ENCODE measurements around the gene S100PBP.

- TF ChIP-seq ZNF329 (CRISPR knock-in tag; IDR thresholded peaks at IDR 0.05; ENCODE audit: low read depth), result no peak
- TF ChIP-seq KLF16 (CRISPR knock-in tag; IDR thresholded peaks at IDR 0.05), result no peak
- TF ChIP-seq CEBPB (IDR thresholded peaks at IDR 0.05; ENCODE audit: borderline replicate concordance, low read depth, low read length), result no peak
- no peak for TF ChIP-seq ZNF143 (CRISPR knock-in tag; IDR thresholded peaks at IDR 0.05)
- TF ChIP-seq FOSL2 (CRISPR knock-in tag; IDR thresholded peaks at IDR 0.05), result no peak
- TF ChIP-seq ARID5B (CRISPR knock-in tag; IDR thresholded peaks at IDR 0.05), result no peak
- TF ChIP-seq ZNF253 (CRISPR knock-in tag; IDR thresholded peaks at IDR 0.05; ENCODE audit: borderline replicate concordance), result no peak
- no peak for TF ChIP-seq CTCF (CRISPR knock-in tag; IDR thresholded peaks at IDR 0.05)
- no peak for TF ChIP-seq EP300 (IDR thresholded peaks at IDR 0.05; ENCODE audit: low read depth in 2 of 2, low read length in 2 of 2)
- no peak for TF ChIP-seq EP300 (CRISPR knock-in tag; IDR thresholded peaks at IDR 0.05; ENCODE audit: borderline replicate concordance)
- no peak for TF ChIP-seq KDM5A (IDR thresholded peaks at IDR 0.05; ENCODE audit: borderline replicate concordance, low read length)
- no peak for TF ChIP-seq YY1 (IDR thresholded peaks at IDR 0.05; ENCODE audit: insufficient read depth, insufficient replicate concordance, low read depth, low read length)
- no peak for TF ChIP-seq ELF4 (CRISPR knock-in tag; IDR thresholded peaks at IDR 0.05; ENCODE audit: borderline replicate concordance)
These were observed 69.5 kb downstream of the S100PBP start for GRCh38 chr1:32886828-32887414.
